Endothelial cell of umbilical vein (primary cell): ENCODE measurements around the gene RASD2. TPM values are rescaled to one million over a fixed set of nuclear protein-coding genes. Genes with fewer than 3 reads are reported as not detected.

Source experiments
- BruUV-seq: library from RNA; stranded (reverse); fragments of 400-500 nt; replicated peaks from 2 replicates; lab custom pipeline; 2021; lab: Mats Ljungman, UMichigan
- CTCF ChIA-PET: fragments of 300-600, 350-600 bp; sonication (Branson Sonifier 250); formaldehyde crosslinking; loops from one replicate; lab custom pipeline; 2021; ENCODE audit warnings: antibody characterized with exemption, inconsistent platforms; lab: Charles Lee
- POLR2A ChIA-PET: fragments of 300-600, 350-600 bp; sonication (Branson Sonifier 250); formaldehyde crosslinking; loops from one replicate; lab custom pipeline; 2021; ENCODE audit warnings: antibody characterized with exemption, inconsistent platforms; lab: Charles Lee
- DNase-seq: peaks from one replicate; pipeline ENCODE4 v3.0.0-alpha.2; 2011; ENCODE audit warnings: low read depth, low spot score
- FAIRE-seq: peaks from 2 replicates; lab custom pipeline; 2011; peaks lifted over from hg19 to GRCh38; lab: Jason Lieb, UNC
- H2AFZ ChIP-seq: 2 replicates; pipeline ENCODE4 v1.6.0; 2012; ENCODE audit warnings: low read depth, low read length, control low read depth, inconsistent platforms
- H3K27ac ChIP-seq: 2 replicates; pipeline ENCODE4 v1.5.1; 2011; ENCODE audit warnings: low read depth, mild to moderate bottlenecking, control low read depth, low read length, moderate library complexity; ENCODE audit not compliant: insufficient read depth
- H3K27me3 ChIP-seq, 2 experiments: 2 replicates each; pipeline versions ENCODE4 v1.6.0 to v1.6.1; 2011; ENCODE audit warnings: low read length in 2 of 2, mixed read lengths in 1 of 2; ENCODE audit not compliant: control insufficient read depth in 2 of 2, insufficient read depth in 2 of 2
- H3K36me3 ChIP-seq, 2 experiments: 2 replicates in 1 of 2; 3 replicates in 1 of 2; pipeline ENCODE4 v1.5.1; 2011; ENCODE audit warnings: low read length in 2 of 2, mild to moderate bottlenecking in 1 of 2, moderate library complexity in 1 of 2; ENCODE audit not compliant: control insufficient read depth in 2 of 2, insufficient read depth in 2 of 2; ENCODE audit errors: extremely low read depth in 1 of 2
- H3K4me1 ChIP-seq: 3 replicates; pipeline ENCODE4 v1.5.1; 2011; ENCODE audit warnings: mild to moderate bottlenecking, low read length; ENCODE audit not compliant: control insufficient read depth, insufficient read depth; ENCODE audit errors: extremely low read depth
- H3K4me2 ChIP-seq: 2 replicates; pipeline ENCODE4 v1.6.1; 2011; ENCODE audit warnings: low read length, control low read depth, mixed read lengths; ENCODE audit not compliant: insufficient read depth
- H3K4me3 ChIP-seq, 3 experiments: fragments of 200-600 bp in 1 of 3; sonication (generic), shearing (Covaris generic) in 1 of 3; replicated peaks in 1 of 3; 2 replicates each; pipeline ENCODE4 v1.5.1; 2011 to 2016; ENCODE audit warnings: control low read depth in 3 of 3, low read length in 3 of 3, mild to moderate bottlenecking in 2 of 3, inconsistent platforms in 1 of 3, low read depth in 1 of 3, moderate library complexity in 1 of 3; ENCODE audit not compliant: insufficient read depth in 1 of 3
- H3K79me2 ChIP-seq: 2 replicates; pipeline ENCODE4 v1.6.0; 2012; ENCODE audit warnings: low read length, inconsistent platforms; ENCODE audit not compliant: control insufficient read depth, insufficient read depth
- H3K9ac ChIP-seq: replicated peaks from 2 replicates; pipeline ENCODE3; 2011; ENCODE audit warnings: low read length, control low read depth; ENCODE audit not compliant: insufficient read depth; ENCODE audit errors: extremely low read depth
- H3K9me1 ChIP-seq: replicated peaks from 3 replicates; pipeline ENCODE4 v1.6.0; 2011; ENCODE audit warnings: mild to moderate bottlenecking, low read length; ENCODE audit not compliant: control insufficient read depth, insufficient read depth; ENCODE audit errors: extremely low read depth
- H3K9me3 ChIP-seq: replicated peaks from 2 replicates; pipeline ENCODE4 v1.5.1; 2012; ENCODE audit warnings: low read length, inconsistent platforms; ENCODE audit not compliant: control insufficient read depth, insufficient read depth
- H4K20me1 ChIP-seq: replicated peaks from 2 replicates; pipeline ENCODE3; 2011; ENCODE audit warnings: mild to moderate bottlenecking, low read length; ENCODE audit not compliant: control insufficient read depth, insufficient read depth; ENCODE audit errors: extremely low read depth
- CTCF ChIP-seq, 2 donors: IDR thresholded peaks; 1 replicate in 1 of 2; 2 replicates in 1 of 2; pipeline ENCODE4 v1.5.1; 2011; ENCODE audit warnings: low read length in 2 of 2, mild to moderate bottlenecking in 2 of 2, moderate library complexity in 2 of 2, control low read depth in 1 of 2, inconsistent platforms in 1 of 2, low read depth in 1 of 2; ENCODE audit not compliant: insufficient read depth in 1 of 2; ENCODE audit errors: extremely low read depth in 1 of 2
- EZH2 ChIP-seq: IDR thresholded peaks from 2 replicates; pipeline ENCODE4 v1.6.1; 2012; ENCODE audit warnings: borderline replicate concordance, low read depth, mild to moderate bottlenecking, moderate library complexity, low read length, inconsistent platforms; ENCODE audit not compliant: severe bottlenecking
- FOS ChIP-seq: IDR thresholded peaks from 2 replicates; pipeline ENCODE4 v1.6.1; 2011; ENCODE audit warnings: mild to moderate bottlenecking, low read length, moderate library complexity, borderline replicate concordance; ENCODE audit not compliant: insufficient read depth
- GATA2 ChIP-seq: IDR thresholded peaks from 2 replicates; pipeline ENCODE4 v1.7.0; 2011; ENCODE audit warnings: low read depth, mild to moderate bottlenecking, moderate library complexity, mixed read lengths, low read length; ENCODE audit not compliant: insufficient read length, insufficient read depth
- MAX ChIP-seq: IDR thresholded peaks from 2 replicates; pipeline ENCODE4 v1.6.1; 2011; ENCODE audit not compliant: insufficient read depth, insufficient read length
- MYC ChIP-seq: IDR thresholded peaks from one replicate; pipeline ENCODE4 v1.6.1; 2011; ENCODE audit warnings: mild to moderate bottlenecking, low read depth, low read length
- POLR2A ChIP-seq: IDR thresholded peaks from 2 replicates; pipeline ENCODE4 v1.6.1; 2012; ENCODE audit warnings: low read depth, mild to moderate bottlenecking, control low read depth, low read length
- dilution Hi-C: fragments of 300-500 bp; cut with MboI; formaldehyde crosslinking; loops from one replicate; pipeline ENCODE4 v1.15.0; 2019; ENCODE audit warnings: low sequenced_read_pairs; ENCODE audit not compliant: extremely low pct_ligation_motif_present
- intact Hi-C: fragments of 100-400 bp; cut with micrococcal nuclease; formaldehyde crosslinking; loops from one replicate; pipeline ENCODE4 v1.10.0; 2022
- polyA plus RNA-seq, 4 experiments: library from polyadenylated mRNA; depleted of rRNA in 3 of 4; stranded (reverse) in 3 of 4; unstranded in 1 of 4; fragments of >200 nt; gene quantifications; 2 replicates each; pipeline versions ENCODE4 v1.2.1 to v1.2.3, GENCODE V29; 2011 to 2012; ENCODE audit warnings: missing spikeins in 1 of 4
- total RNA-seq: library from RNA; stranded (reverse); gene quantifications from 2 replicates; pipeline ENCODE4 v1.2.3, GENCODE V29; 2021

The RASD2 gene
- total and polyA plus RNA-seq, 2 donors (not counting 3 experiments of a cell fraction or from before 2014, with no cell fraction given), result not detected

- no TSS peak for BruUV-seq
- H3K9me1 ChIP-seq, result no peaks in the 10 kb centered on the region
- H3K9ac ChIP-seq, result no peak overlapping the region
- intact Hi-C loops, result no loop called here
- H3K36me3 ChIP-seq, result no peaks in the 10 kb centered on the region
- dilution Hi-C loops, result no loop called here
- TF ChIP-seq POLR2A (no peak), FOS (no peak), EZH2 (no peak), MAX (no peak)
- no peak for DNase-seq
- H3K27ac ChIP-seq, result no peak overlapping the region
- H4K20me1 ChIP-seq, result no peaks in the 10 kb centered on the region
- H3K4me2 ChIP-seq, result no peak overlapping the region
- H3K4me1 ChIP-seq, result no peaks in the 10 kb centered on the region
- FAIRE-seq, result no peak
- H3K9me3 ChIP-seq, result no peaks in the 10 kb centered on the region
- no peak overlapping the region for H3K4me3 ChIP-seq
- H3K79me2 ChIP-seq, result no peaks in the 10 kb centered on the region
- CTCF ChIA-PET, result interaction anchor here (1.4 to 2.0 kb wide), 3 partner anchors 11 to 67 kb away, joined by 6 to 9 read pairs (median 7); no protein-coding TSS in a partner anchor
- POLR2A ChIA-PET, result no interaction called here
- H3K27me3 ChIP-seq, result peaks cover 9 to 24% of the 10 kb centered on the region in 2 experiments
- no peak overlapping the region for H2AFZ ChIP-seq
These were observed 42.4 kb upstream of the RASD2 start for GRCh38 chr22:35498026-35498800.

GRCh38 chr22:35502836-35503235 lies 37.8 kb upstream of the RASD2 start:
- Histone ChIP-seq H3K27me3 (peaks cover 22 to 34% of the 10 kb centered on the region in 2 experiments), H3K9me1 (no peaks in the 10 kb centered on the region), H3K79me2 (no peaks in the 10 kb centered on the region), H2AFZ (no peak overlapping the region), H3K36me3 (no peaks in the 10 kb centered on the region), H3K4me3 (no peak overlapping the region), H3K9me3 (no peaks in the 10 kb centered on the region), H3K27ac (no peak overlapping the region), H4K20me1 (no peaks in the 10 kb centered on the region), H3K4me2 (no peak overlapping the region), H3K4me1 (no peaks in the 10 kb centered on the region), H3K9ac (no peak overlapping the region)
- no TSS peak for BruUV-seq
- POLR2A ChIA-PET, result no interaction called here
- CTCF ChIA-PET, result interaction anchor here (0.7 kb wide), 1 partner anchor 72 kb away, joined by 3 read pairs; no protein-coding TSS in a partner anchor
- DNase-seq (no peak), FAIRE-seq (no peak)
- TF ChIP-seq GATA2, result no peak
- no peak for TF ChIP-seq MAX
- no peak for TF ChIP-seq CTCF (IDR thresholded peaks at IDR 0.05; ENCODE audit: extremely low read depth in 1 of 2, insufficient read depth in 1 of 2, low read depth in 1 of 2, low read length in 2 of 2)
- no peak for TF ChIP-seq MYC
- no peak for TF ChIP-seq POLR2A
- no peak for TF ChIP-seq FOS
- no peak for TF ChIP-seq EZH2
- intact Hi-C loops, result no loop called here
- dilution Hi-C loops, result no loop called here
